ENCODE measurements around the gene CEBPG. TPM values are rescaled to one million over a fixed set of nuclear protein-coding genes. Genes with fewer than 3 reads are reported as not detected.

CEBPG gene
- total RNA-seq, 2 experiments from 2014 or later: 15.5 TPM

DNA sequence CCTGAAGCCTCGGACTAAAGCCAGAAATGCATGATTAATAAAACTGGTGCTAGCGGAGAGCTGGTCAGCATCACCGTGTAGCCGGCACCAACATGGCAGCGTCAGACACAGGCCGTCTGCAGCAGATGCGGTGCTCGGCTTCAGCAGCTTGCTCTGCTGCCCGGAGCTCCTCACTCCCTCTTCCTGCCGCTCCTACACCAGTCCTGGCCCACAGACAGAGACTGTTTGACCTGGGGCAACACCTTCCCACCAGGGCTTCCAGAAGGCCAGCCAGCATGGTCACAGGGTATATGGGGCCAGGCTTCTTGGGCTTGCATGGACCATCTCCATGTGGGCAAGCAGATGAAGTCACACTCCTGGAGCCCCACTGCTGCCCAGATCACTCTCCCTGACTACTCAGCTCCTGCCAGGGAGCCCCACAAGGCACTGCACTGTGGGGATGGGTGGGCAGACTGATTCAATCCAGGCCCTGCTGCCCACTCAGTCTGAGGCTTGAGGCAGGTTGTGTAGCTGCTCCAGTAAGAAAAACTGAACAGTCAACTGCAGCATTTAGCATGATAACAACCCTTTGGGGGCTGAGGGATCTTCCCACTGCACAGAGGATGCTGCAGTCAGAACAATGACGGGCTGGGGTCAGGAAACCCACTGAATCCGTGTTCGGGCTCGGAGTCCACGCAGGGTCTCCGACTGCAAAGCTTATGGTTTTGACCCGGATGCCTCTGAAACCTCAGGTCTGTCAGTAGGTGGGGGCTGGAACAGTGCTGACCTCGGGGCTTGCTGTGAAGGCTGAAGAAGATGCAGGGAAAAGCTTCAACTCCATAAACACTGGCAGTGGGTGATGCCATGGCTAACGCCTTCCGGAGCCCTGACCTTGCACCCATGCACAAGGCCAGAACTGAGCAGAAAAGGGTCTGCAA lies 45.6 kb downstream of the CEBPG start:
- H3K4me1 Mint-ChIP-seq (ENCODE audit: low read depth): peaks cover 4% of the 10 kb centered on the region
- TF ChIP-seq, protein P1, sequence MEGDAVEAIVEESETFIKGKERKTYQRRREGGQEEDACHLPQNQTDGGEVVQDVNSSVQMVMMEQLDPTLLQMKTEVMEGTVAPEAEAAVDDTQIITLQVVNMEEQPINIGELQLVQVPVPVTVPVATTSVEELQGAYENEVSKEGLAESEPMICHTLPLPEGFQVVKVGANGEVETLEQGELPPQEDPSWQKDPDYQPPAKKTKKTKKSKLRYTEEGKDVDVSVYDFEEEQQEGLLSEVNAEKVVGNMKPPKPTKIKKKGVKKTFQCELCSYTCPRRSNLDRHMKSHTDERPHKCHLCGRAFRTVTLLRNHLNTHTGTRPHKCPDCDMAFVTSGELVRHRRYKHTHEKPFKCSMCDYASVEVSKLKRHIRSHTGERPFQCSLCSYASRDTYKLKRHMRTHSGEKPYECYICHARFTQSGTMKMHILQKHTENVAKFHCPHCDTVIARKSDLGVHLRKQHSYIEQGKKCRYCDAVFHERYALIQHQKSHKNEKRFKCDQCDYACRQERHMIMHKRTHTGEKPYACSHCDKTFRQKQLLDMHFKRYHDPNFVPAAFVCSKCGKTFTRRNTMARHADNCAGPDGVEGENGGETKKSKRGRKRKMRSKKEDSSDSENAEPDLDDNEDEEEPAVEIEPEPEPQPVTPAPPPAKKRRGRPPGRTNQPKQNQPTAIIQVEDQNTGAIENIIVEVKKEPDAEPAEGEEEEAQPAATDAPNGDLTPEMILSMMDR (IDR thresholded peaks at IDR 0.05): no peak
- DNase-seq (no peak), ATAC-seq (ENCODE audit: poor library complexity) (no peak)
- H3K27ac Mint-ChIP-seq: no peak overlapping the region
- Histone ChIP-seq H3K4me1 (ENCODE audit: insufficient read depth, low read length) (peaks cover 9% of the 10 kb centered on the region), H3K27me3 (ENCODE audit: control insufficient read depth in 1 of 2, insufficient read depth in 2 of 2, low read length in 2 of 2) (no peaks in the 10 kb centered on the region), H3K4me3 (ENCODE audit: low read length) (no peak overlapping the region), H3K27ac (ENCODE audit: low read depth in 1 of 2, low read length in 2 of 2) (no peak overlapping the region), H3K36me3 (ENCODE audit: insufficient read depth, low read length) (no peaks in the 10 kb centered on the region), H3K9me3 (ENCODE audit: control insufficient read depth in 1 of 2, insufficient read depth in 1 of 2, low read length in 2 of 2) (no peaks in the 10 kb centered on the region)
- CTCF ChIA-PET: interaction anchor here (1.2 kb wide), 1 partner anchor 359 kb away, joined by 3 read pairs; no protein-coding TSS in a partner anchor
- POLR2A ChIA-PET: no interaction called here
- H3K27me3 Mint-ChIP-seq: no peaks in the 10 kb centered on the region
- no peaks in the 10 kb centered on the region for H3K9me3 Mint-ChIP-seq
- no peaks in the 10 kb centered on the region for H3K36me3 Mint-ChIP-seq (ENCODE audit: low read depth)
- intact Hi-C loops (cut with DNase I, micrococcal nuclease): no loop called here
- no peak overlapping the region for H3K4me3 Mint-ChIP-seq

DNA sequence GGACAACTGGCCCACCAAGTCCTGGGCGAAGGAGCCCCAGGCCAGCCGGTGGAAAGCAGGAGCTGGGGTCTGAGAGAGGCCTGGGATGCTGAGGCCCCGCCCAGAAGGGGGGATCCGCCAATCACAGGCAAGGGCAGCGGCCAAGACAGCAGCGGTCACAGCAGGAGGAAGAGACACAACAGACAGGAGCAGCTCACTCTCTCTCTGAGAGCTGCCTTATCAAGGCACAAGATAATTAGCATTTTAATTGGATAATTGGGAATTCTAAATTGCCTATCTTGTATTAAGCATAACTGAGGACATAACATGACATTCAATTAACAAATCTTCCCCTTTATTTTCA lies 46.2 kb downstream of the CEBPG start:
- TF ChIP-seq, protein P1 (IDR thresholded peaks at IDR 0.05): no peak
- intact Hi-C loops (cut with DNase I, micrococcal nuclease): loop anchor here in 1 of 2 experiments (10.0 kb wide), 1 partner anchor 675 kb away; no protein-coding TSS in a partner anchor

DNA sequence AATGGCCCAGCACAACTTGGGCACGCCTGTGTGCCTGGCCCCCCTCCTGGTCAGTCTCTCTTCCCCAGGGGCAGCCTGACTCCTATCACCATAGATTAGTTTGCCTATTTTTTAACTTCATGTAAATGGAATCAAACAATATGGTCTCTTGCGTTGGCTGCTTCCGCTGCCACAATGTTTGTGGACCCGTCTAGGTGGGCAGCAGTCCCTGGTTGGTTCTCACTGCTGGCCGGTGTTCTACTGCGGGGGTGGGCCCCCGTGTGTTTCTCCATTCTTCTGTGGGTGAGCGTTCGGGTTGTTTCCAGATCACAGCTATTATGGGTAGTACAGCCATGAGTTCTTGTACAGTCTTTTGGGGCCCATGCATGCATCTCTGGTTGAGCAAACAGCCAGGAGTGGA lies 47.3 kb downstream of the CEBPG start:
- H3K36me3 Mint-ChIP-seq (ENCODE audit: low read depth): no peaks in the 10 kb centered on the region

More for the DNA sequence above, 46.2 kb downstream of the CEBPG start:
- H3K36me3 ChIP-seq (ENCODE audit: insufficient read depth, low read length): no peaks in the 10 kb centered on the region
- H3K4me1 ChIP-seq (ENCODE audit: insufficient read depth, low read length): peaks cover 9% of the 10 kb centered on the region
- no peaks in the 10 kb centered on the region for H3K9me3 ChIP-seq (ENCODE audit: control insufficient read depth in 1 of 2, insufficient read depth in 1 of 2, low read length in 2 of 2)
- Mint-ChIP-seq H3K4me1 (ENCODE audit: low read depth) (peaks cover 4% of the 10 kb centered on the region), H3K9me3 (no peaks in the 10 kb centered on the region), H3K36me3 (ENCODE audit: low read depth) (no peaks in the 10 kb centered on the region), H3K4me3 (no peak overlapping the region), H3K27me3 (no peaks in the 10 kb centered on the region), H3K27ac (no peak overlapping the region)
- ChIA-PET CTCF (no interaction called here), POLR2A (no interaction called here)
- no peaks in the 10 kb centered on the region for H3K27me3 ChIP-seq (ENCODE audit: control insufficient read depth in 1 of 2, insufficient read depth in 2 of 2, low read length in 2 of 2)
- no peak overlapping the region for H3K27ac ChIP-seq (ENCODE audit: low read depth in 1 of 2, low read length in 2 of 2)
- no peak for ATAC-seq (ENCODE audit: poor library complexity)
- no peak overlapping the region for H3K4me3 ChIP-seq (ENCODE audit: low read length)
- no peak for DNase-seq

More for the DNA sequence above, 47.3 kb downstream of the CEBPG start:
- no peaks in the 10 kb centered on the region for H3K9me3 ChIP-seq (ENCODE audit: control insufficient read depth in 1 of 2, insufficient read depth in 1 of 2, low read length in 2 of 2)
- intact Hi-C loops (cut with DNase I, micrococcal nuclease): loop anchor here in 1 of 2 experiments (10.0 kb wide), 1 partner anchor 674 kb away; no protein-coding TSS in a partner anchor
- H3K4me1 ChIP-seq (ENCODE audit: insufficient read depth, low read length): peaks cover 9% of the 10 kb centered on the region
- H3K27ac ChIP-seq (ENCODE audit: low read depth in 1 of 2, low read length in 2 of 2): no peak overlapping the region
- no peak overlapping the region for H3K4me3 Mint-ChIP-seq
- peaks cover 4% of the 10 kb centered on the region for H3K4me1 Mint-ChIP-seq (ENCODE audit: low read depth)
- ChIA-PET POLR2A (no interaction called here), CTCF (no interaction called here)
- H3K36me3 ChIP-seq (ENCODE audit: insufficient read depth, low read length): no peaks in the 10 kb centered on the region
- TF ChIP-seq, protein P1 (IDR thresholded peaks at IDR 0.05): no peak
- no peak overlapping the region for H3K27ac Mint-ChIP-seq
- H3K4me3 ChIP-seq (ENCODE audit: low read length): no peak overlapping the region
- no peaks in the 10 kb centered on the region for H3K27me3 ChIP-seq (ENCODE audit: control insufficient read depth in 1 of 2, insufficient read depth in 2 of 2, low read length in 2 of 2)
- ATAC-seq (ENCODE audit: poor library complexity) (no peak), DNase-seq (no peak)
- no peaks in the 10 kb centered on the region for H3K9me3 Mint-ChIP-seq
- no peaks in the 10 kb centered on the region for H3K27me3 Mint-ChIP-seq

All from CD4-positive, alpha-beta T cell (primary cell).